SW 1271 (cell line): Measurements from ENCODE around the gene RNF7.
"Not testable (repeated sequence)": the region's sequence is repeated elsewhere in the genome, so short reads cannot be mapped to it uniquely, and the experiment has no call there.

Source experiments
- DNase-seq, 2 experiments: peaks; one replicate each; lab custom pipeline; 2025; lab: John Stamatoyannopoulos, UW

The RNF7 gene

DNA sequence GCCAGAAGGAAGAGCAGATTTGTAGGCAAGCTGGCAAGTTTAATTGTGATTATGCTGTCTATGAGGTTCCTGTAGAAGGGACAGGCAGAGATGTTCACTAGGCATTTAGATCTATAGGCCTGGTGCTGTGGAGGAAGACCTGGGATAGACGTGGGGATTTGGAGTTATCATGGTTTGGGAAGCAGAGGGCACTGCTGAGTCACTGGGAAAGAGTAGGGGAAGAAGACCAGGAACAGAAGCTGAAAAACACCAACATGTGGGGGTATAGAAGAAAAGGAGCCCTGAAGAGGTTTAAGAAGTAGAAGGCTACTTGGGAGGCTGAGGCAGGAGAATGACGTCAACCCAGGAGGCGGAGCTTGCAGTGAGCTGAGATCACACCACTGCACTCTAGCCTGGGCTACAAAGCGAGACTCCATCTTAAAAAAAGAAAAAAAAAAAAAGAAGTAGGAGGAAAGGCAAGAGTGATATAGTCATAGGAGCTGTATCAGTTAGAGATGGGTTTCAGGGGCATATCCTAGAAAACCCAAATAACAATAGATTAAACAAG, 44.4 kb downstream of the RNF7 start:
- no peak for DNase-seq

DNA sequence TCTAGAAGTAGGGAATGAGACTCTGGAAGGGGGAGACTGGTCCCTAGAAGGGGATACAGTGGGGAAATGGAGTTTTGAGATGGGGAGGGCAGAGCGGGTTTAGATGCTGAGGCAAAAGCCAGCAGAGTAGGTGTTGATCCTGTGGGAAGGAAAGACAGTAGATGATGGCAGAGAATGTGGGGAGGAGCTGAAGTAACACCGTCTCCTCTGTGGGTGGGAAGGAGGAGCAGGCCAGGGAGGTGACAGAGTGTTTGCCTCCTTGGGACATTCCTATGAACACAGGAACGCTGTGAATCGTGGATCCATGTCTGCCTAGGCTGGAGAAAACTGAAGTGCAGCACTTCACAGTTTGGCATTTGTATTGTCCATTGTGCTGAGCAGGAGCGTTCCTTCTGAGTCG, 45.5 kb downstream of the RNF7 start:
- DNase-seq: no peak

DNA sequence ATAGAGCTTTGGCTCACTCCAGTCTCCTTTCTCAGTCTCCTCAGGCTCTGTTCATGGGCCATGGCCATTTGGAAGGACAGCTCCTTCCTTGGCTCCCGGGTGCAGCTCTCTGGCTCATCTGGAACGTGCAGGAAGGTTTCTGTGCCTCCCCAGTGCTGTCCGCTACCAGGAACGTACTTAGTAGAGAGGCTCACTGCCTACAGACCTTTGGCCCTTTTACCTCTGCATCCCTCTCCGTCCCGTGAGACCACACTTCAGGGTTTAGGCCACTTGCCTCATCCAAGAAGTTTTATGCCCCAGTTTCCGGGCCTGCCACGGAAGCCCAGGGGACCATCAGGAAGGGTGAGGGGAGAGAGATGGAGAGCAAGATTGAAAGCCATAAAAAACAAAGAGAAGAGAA, 46.0 kb downstream of the RNF7 start:
- no peak for DNase-seq

DNA sequence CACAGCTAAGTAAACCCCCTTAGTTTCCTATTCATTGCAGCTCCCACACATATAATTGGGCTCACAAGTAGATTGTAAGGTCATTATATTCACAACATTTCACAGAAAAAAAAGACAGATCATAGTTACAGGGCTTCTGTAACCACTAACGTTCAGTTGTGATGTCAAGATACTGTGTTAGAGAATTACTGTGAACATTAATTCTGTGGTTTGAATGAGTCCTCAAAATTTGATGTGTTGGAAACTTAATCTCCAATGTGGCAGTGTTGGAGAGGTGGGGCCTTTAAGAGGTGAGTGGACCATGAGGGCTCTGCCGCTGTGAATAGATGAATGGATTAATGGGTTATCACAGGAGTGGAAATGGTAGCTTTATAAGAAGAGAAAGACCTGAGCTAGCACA, 46.4 kb downstream of the RNF7 start:
- DNase-seq: no peak

DNA sequence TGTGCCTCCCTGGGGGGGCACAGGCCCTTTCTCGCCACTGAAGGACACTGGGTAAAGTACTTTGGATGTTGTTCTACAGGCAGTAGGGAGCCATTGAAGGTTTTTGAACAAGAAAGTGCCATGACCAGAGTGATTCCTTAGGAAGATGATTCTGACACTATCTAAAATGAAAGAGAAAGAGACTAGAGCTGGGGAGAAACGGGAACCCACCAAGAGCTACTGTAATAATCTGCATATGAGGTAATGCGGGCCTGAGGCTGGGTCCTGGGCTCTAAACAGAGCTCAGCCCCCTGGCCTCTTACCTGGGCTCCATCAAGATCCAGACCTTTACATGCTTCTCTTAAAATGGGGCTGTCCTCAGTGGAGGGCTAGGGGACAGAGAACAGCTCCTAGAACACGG, 50.1 kb downstream of the RNF7 start:
- no peak for DNase-seq

DNA sequence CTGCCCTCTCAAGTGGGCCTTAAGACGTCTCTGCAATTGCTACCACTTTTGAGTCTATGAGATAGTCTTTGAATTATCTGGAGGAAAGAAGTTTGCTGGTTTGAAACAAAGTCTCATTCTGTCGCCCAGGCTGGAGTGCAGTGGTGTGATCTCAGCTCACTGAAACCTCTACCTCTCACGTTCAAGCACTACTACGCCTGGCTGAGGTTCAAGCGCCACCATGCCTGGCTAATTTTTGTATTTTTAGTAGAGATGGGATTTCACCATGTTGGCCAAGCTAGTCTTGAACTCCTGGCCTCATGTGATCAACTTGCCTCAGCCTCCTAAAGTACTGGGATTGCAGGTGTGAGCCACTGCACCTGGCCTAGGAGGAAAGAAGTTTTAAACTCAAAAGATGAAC, 50.7 kb downstream of the RNF7 start:
- DNase-seq: not testable (repeated sequence)

DNA sequence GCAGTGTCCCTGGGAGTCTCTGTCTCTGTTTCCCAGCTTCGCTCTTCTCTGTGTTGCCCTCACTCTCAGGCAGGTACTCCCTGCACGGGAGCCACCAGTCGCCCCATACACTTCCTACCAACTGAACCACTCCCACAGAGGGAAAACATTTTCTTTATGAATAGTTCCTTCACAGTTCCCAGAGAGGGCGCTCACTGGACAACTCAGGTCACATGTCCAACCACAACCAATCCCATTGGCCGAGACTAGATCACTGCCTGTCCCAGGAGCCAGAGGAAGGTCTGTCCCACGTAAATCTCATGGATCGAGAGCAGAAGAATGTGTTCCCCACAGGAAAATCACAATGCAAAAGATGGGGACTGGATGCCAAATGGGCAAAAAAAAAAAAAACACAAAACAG, 51.2 kb downstream of the RNF7 start:
- DNase-seq: peak in 1 of 2 experiments; percentile 12

DNA sequence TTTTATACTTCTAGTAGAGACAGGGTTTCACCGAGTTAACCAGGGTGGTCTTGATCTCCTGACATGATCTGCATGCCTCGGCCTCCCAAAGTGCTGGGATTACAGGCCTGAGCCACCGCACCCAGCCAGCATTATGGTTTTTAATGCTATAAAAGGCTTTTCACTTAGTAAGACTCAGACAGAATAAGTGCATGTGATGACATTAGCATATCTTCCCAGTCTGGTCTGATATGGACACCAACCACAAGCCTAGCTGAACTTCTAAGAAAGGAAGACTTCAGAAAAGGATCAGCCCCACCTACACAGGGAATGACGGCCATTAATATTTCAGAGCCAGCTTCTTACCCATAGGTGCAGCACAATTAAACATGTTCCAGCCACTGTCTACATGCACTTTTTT, 52.1 kb downstream of the RNF7 start:
- DNase-seq: no peak

DNA sequence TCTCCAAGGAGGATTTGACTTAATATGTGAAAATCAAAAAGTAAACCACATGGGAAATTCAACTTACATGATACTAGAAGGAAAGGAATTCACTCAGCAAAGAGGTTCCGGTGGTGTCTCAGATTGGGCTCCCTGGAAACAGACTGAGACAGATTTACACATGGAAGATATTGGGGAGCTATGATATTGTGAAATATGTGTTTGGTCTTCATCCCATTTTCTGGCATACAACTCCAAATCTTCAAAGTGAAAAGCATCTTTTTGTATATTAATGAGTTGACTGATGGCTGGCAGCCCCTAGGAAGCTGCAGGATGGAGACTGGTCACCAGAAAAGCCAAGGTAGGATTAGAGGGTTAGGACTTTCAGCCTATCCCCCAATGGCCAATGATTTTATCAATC, 54.4 kb downstream of the RNF7 start:
- no peak for DNase-seq

DNA sequence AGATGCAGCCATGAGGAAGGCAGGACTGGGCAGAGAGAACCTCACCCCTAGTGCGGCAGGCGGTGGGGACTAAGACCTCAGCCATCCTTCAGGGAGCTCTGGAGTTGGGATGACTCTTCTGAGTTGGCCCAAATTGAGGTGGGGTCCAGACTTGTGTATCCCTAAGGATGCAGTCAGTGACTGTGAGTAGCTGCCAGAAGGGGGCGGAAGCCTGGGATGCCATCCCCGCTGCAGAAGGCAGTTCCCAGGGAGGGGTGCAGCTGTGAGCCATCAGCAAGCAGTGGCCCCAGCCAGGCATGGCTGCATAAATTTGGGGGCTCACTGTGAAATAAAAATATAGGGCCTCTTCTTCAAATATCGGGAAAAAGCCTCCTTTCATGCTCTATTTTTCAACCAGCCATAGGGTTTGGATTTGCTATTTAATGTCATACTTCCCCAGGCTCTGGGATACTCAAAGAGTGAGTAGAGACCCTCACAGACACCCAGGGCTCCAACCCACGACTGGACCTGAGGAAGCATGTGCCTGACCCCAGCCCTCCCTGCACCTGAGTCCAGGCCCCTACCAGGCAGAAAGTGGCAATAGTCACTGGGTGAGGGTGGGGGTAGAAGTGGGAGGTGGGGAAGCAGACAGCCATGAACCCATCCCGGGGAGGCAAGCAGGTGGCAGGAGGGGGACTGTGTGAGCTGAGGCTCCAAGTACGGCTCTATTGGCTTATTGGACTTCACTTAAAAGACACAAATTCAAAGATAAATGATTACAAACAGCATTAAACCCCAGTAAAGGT, 55.6 kb downstream of the RNF7 start:
- no peak for DNase-seq

DNA sequence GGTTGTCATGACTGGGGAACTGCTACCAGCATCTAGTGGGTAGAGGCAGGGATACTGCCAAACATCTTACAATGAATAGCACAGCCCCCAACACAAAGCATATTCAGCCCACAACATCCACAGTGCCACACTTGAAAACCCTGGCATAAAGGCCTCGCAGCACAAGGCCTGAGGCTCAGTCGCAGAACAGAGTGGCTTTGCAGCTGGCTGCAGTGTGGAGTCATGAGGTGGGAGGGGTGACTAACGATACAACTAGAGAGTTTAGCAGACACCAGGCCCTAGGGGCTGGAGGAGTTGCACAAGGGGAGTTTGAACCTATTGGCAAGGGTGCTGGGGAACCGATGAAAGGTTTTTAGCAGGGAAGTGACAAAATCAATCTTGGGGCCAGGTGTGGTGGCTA, 57.2 kb downstream of the RNF7 start:
- DNase-seq: no peak

DNA sequence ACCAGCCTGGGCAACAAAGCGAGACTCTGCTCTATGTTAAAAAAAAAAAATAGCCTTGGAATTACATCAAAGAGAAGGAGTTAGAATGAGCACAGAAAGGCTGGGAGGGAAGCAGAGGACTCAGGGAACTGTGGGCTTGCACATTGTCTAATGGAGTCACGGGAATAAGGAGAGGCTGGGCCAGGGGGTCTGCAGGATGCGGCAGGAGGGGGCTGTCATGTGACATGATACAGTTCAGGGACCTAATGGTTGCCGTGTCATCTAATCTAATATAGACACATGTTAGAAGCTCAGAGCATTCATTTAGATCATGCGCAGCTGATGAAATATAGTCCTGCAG, 57.6 kb downstream of the RNF7 start:
- DNase-seq: no peak

DNA sequence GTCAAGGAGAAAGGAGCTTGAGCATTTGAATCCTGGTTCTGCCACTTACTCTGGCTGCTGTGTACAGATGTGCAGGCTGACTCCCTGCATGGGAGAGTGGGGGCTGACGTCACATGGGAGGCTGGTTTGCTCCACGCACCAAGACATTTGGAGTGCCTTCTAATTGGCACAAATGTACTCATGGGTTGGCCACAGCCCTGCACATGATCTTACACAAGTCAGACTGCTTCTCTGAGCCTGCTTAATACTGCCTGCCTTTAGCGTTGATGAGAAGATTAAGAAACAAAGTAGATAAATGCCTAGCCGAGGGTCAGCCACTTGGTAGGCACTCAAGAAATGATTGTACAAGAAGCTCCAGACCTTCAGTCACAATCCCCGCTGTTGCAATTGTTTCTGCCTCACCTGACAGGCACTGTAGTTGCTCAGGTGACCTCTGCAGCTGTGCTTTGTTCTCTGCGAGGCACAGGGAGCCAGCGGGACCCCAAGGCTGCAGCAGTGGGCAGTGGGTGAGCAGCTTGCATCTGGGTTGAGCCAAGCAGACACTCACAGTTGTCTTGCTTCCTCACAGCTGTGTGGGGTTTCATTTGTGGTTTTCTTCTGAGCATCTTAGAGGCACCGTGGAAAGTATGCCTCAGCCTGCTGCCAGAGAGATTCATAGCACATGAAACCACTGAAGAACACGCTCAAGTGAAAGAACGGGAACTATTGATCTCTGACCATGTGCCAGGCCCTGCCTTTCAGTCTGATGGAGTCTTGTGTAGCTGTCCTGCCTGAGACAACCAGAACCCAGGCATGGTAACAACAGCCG, 58.2 kb downstream of the RNF7 start:
- no peak for DNase-seq
